DND-41 (cell line): Measurements from ENCODE around the gene LYRM7.

Experiments
- ATAC-seq: fragments of 200-7000 bp; cut with Tn5 transposase; 3 replicates; pipeline ENCODE4 v1.9.1; 2021; ENCODE audit warnings: low read depth; ENCODE audit not compliant: insufficient read depth
- DNase-seq: peaks from one replicate; pipeline ENCODE4 v3.0.0-alpha.2; 2020
- H2AFZ ChIP-seq: 2 replicates; pipeline ENCODE4 v1.6.0; 2012; ENCODE audit warnings: low read depth, low read length
- H3K27ac ChIP-seq: 2 replicates; pipeline ENCODE4 v1.5.1; 2012; ENCODE audit warnings: low read length, inconsistent platforms
- H3K27me3 ChIP-seq: fragments of 200-600 bp; sonication (generic); 2 replicates; pipeline ENCODE4 v1.6.0; 2012; ENCODE audit warnings: low read length, mild to moderate bottlenecking, inconsistent platforms; ENCODE audit not compliant: insufficient read depth, poor library complexity
- H3K36me3 ChIP-seq: 2 replicates; pipeline ENCODE4 v1.5.1; 2012; ENCODE audit warnings: low read length, inconsistent platforms; ENCODE audit not compliant: insufficient read depth
- H3K4me1 ChIP-seq: 2 replicates; pipeline ENCODE4 v1.5.1; 2012; ENCODE audit warnings: mild to moderate bottlenecking, low read length; ENCODE audit not compliant: insufficient read depth
- H3K4me2 ChIP-seq: 2 replicates; pipeline ENCODE4 v1.6.0; 2012; ENCODE audit warnings: mild to moderate bottlenecking, moderate library complexity, low read length, inconsistent platforms; ENCODE audit not compliant: insufficient read depth
- H3K4me3 ChIP-seq, 2 experiments: fragments of 200-600 bp in 1 of 2; shearing (Covaris generic) in 1 of 2; 2 replicates each; pipeline ENCODE4 v1.5.1; 2012 to 2016; ENCODE audit warnings: inconsistent platforms in 2 of 2, low read length in 2 of 2, mild to moderate bottlenecking in 2 of 2, low read depth in 1 of 2, moderate library complexity in 1 of 2
- H3K79me2 ChIP-seq: 2 replicates; pipeline ENCODE4 v1.6.0; 2012; ENCODE audit warnings: low read length, inconsistent platforms; ENCODE audit not compliant: insufficient read depth
- H3K9ac ChIP-seq: 2 replicates; pipeline ENCODE4 v1.6.0; 2012; ENCODE audit warnings: low read depth, mild to moderate bottlenecking, inconsistent platforms, low read length, moderate library complexity
- H3K9me3 ChIP-seq: 2 replicates; pipeline ENCODE4 v1.5.1; 2012; ENCODE audit warnings: low read length, moderate library complexity, mild to moderate bottlenecking, inconsistent platforms; ENCODE audit not compliant: insufficient read depth, severe bottlenecking
- H4K20me1 ChIP-seq: 2 replicates; pipeline ENCODE4 v1.6.0; 2012; ENCODE audit warnings: low read length; ENCODE audit not compliant: insufficient read depth
- CTCF ChIP-seq: IDR thresholded peaks from 2 replicates; pipeline ENCODE4 v1.5.1; 2012; ENCODE audit warnings: borderline replicate concordance, low read length, moderate library complexity, mild to moderate bottlenecking; ENCODE audit not compliant: poor library complexity, severe bottlenecking; ENCODE audit errors: extremely low read depth
- EZH2 ChIP-seq: IDR thresholded peaks from 3 replicates; pipeline ENCODE4 v1.6.1; 2012; ENCODE audit warnings: borderline replicate concordance, low read depth, mild to moderate bottlenecking, moderate library complexity, low read length, inconsistent platforms; ENCODE audit not compliant: severe bottlenecking

The LYRM7 gene

GRCh38 chr5:131226899-131227298, 56.2 kb downstream of the LYRM7 start:
- TF ChIP-seq EZH2 (no peak), CTCF (no peak)

GRCh38 chr5:131228646-131229045, 57.9 kb downstream of the LYRM7 start:
- Histone ChIP-seq H3K4me2 (no peak overlapping the region), H3K9ac (no peak overlapping the region), H2AFZ (no peak overlapping the region), H3K9me3 (no peaks in the 10 kb centered on the region), H3K79me2 (no peaks in the 10 kb centered on the region), H3K4me1 (peaks cover 12% of the 10 kb centered on the region), H3K36me3 (no peaks in the 10 kb centered on the region), H4K20me1 (no peaks in the 10 kb centered on the region), H3K27ac (no peak overlapping the region), H3K4me3 (no peak overlapping the region), H3K27me3 (no peaks in the 10 kb centered on the region)
- no peak for TF ChIP-seq EZH2
- ATAC-seq: no peak
- DNase-seq: no peak

More at GRCh38 chr5:131226899-131227298, 56.2 kb downstream of the LYRM7 start:
- H3K4me1 ChIP-seq: peaks cover 12% of the 10 kb centered on the region
- H3K9ac ChIP-seq: no peak overlapping the region
- H3K27ac ChIP-seq: no peak overlapping the region
- H3K27me3 ChIP-seq: no peaks in the 10 kb centered on the region
- no peak overlapping the region for H3K4me2 ChIP-seq
- H2AFZ ChIP-seq: no peak overlapping the region
- no peaks in the 10 kb centered on the region for H3K9me3 ChIP-seq
- H3K79me2 ChIP-seq: no peaks in the 10 kb centered on the region
- no peak overlapping the region for H3K4me3 ChIP-seq
- DNase-seq (no peak), ATAC-seq (no peak)
- H3K36me3 ChIP-seq: no peaks in the 10 kb centered on the region
- H4K20me1 ChIP-seq: no peaks in the 10 kb centered on the region

GRCh38 chr5:131229623-131230022, 58.9 kb downstream of the LYRM7 start:
- Histone ChIP-seq H3K27ac (no peak overlapping the region), H3K4me1 (peaks cover 12% of the 10 kb centered on the region), H3K36me3 (no peaks in the 10 kb centered on the region), H3K79me2 (no peaks in the 10 kb centered on the region), H4K20me1 (no peaks in the 10 kb centered on the region), H3K4me2 (no peak overlapping the region), H3K4me3 (no peak overlapping the region), H3K9ac (no peak overlapping the region), H3K27me3 (no peaks in the 10 kb centered on the region), H3K9me3 (no peaks in the 10 kb centered on the region), H2AFZ (no peak overlapping the region)
- ATAC-seq (no peak), DNase-seq (no peak)
- TF ChIP-seq EZH2 (no peak), CTCF (no peak)

GRCh38 chr5:131230406-131230805, 59.7 kb downstream of the LYRM7 start:
- Histone ChIP-seq H3K27me3 (no peaks in the 10 kb centered on the region), H3K36me3 (no peaks in the 10 kb centered on the region), H3K4me2 (no peak overlapping the region), H2AFZ (peak overlapping the region; percentile 34; the same call in 1 of the 2 replicates), H3K9me3 (no peaks in the 10 kb centered on the region), H3K27ac (no peak overlapping the region), H3K4me3 (no peak overlapping the region), H3K9ac (no peak overlapping the region), H4K20me1 (no peaks in the 10 kb centered on the region), H3K79me2 (no peaks in the 10 kb centered on the region), H3K4me1 (peaks cover 12% of the 10 kb centered on the region)
- peak; percentile 68 for ATAC-seq
- TF ChIP-seq EZH2 (no peak), CTCF (no peak)
- no peak for DNase-seq
